KOPT-K1 (cell line): Measurements from ENCODE around the gene FCGR3B.
"Not testable (repeated sequence)": the region's sequence is repeated elsewhere in the genome, so short reads cannot be mapped to it uniquely, and the experiment has no call there.

Experiments used
- H3K27ac ChIP-seq: fragments of 200-600 bp; sonication (generic); 2 replicates; pipeline ENCODE4 v1.5.1; 2016; ENCODE audit warnings: antibody characterized with exemption, mild to moderate bottlenecking, low read depth, low read length; ENCODE audit not compliant: poor library complexity, severe bottlenecking
- H3K36me3 ChIP-seq: fragments of 200-600 bp; sonication (generic); 2 replicates; pipeline ENCODE4 v1.5.1; 2017; ENCODE audit warnings: antibody characterized with exemption, mild to moderate bottlenecking, low read length, moderate library complexity; ENCODE audit not compliant: insufficient read depth
- H3K9me3 ChIP-seq: fragments of 200-600 bp; sonication (generic); 2 replicates; pipeline ENCODE4 v1.5.1; 2017; ENCODE audit warnings: antibody characterized with exemption, low read length, mild to moderate bottlenecking; ENCODE audit not compliant: insufficient read depth, poor library complexity, severe bottlenecking

The FCGR3B gene

GRCh38 chr1:161647507-161648360, 16.8 kb upstream of the FCGR3B start:
- not testable (repeated sequence) for H3K9me3 ChIP-seq, H3K36me3 ChIP-seq, H3K27ac ChIP-seq

- not testable (repeated sequence) for H3K36me3 ChIP-seq, H3K27ac ChIP-seq, H3K9me3 ChIP-seq
These were observed 13.9 kb upstream of the FCGR3B start for GRCh38 chr1:161644855-161645254.

GRCh38 chr1:161643481-161644208, 12.7 kb upstream of the FCGR3B start:
- H3K9me3 ChIP-seq, H3K27ac ChIP-seq, H3K36me3 ChIP-seq: not testable (repeated sequence)

- H3K9me3 ChIP-seq, H3K36me3 ChIP-seq, H3K27ac ChIP-seq: not testable (repeated sequence)
These were observed 11.7 kb upstream of the FCGR3B start for GRCh38 chr1:161642697-161643096.

GRCh38 chr1:161639203-161639602, 8.2 kb upstream of the FCGR3B start:
- H3K9me3 ChIP-seq, H3K27ac ChIP-seq, H3K36me3 ChIP-seq: not testable (repeated sequence)

GRCh38 chr1:161638251-161638993, 7.4 kb upstream of the FCGR3B start:
- not testable (repeated sequence) for H3K27ac ChIP-seq, H3K36me3 ChIP-seq, H3K9me3 ChIP-seq

- not testable (repeated sequence) for H3K27ac ChIP-seq, H3K36me3 ChIP-seq, H3K9me3 ChIP-seq
These were observed 6.0 kb upstream of the FCGR3B start for GRCh38 chr1:161636976-161637375.

GRCh38 chr1:161636189-161636782, 5.3 kb upstream of the FCGR3B start:
- H3K36me3 ChIP-seq, result not testable (repeated sequence)

GRCh38 chr1:161634993-161635392, 4.0 kb upstream of the FCGR3B start:
- not testable (repeated sequence) for H3K9me3 ChIP-seq, H3K36me3 ChIP-seq, H3K27ac ChIP-seq

More at GRCh38 chr1:161636189-161636782, 5.3 kb upstream of the FCGR3B start:
- not testable (repeated sequence) for H3K27ac ChIP-seq, H3K9me3 ChIP-seq

GRCh38 chr1:161630128-161630742, 741 bp downstream of the FCGR3B start:
- H3K9me3 ChIP-seq, H3K27ac ChIP-seq, H3K36me3 ChIP-seq: not testable (repeated sequence)

- H3K36me3 ChIP-seq, H3K27ac ChIP-seq, H3K9me3 ChIP-seq: not testable (repeated sequence)
These were observed 4.4 kb downstream of the FCGR3B start for GRCh38 chr1:161626445-161627146.

- not testable (repeated sequence) for H3K27ac ChIP-seq, H3K9me3 ChIP-seq, H3K36me3 ChIP-seq
These were observed 6.4 kb downstream of the FCGR3B start for GRCh38 chr1:161624605-161625004.

- not testable (repeated sequence) for H3K9me3 ChIP-seq
These were observed 7.5 kb downstream of the FCGR3B start for GRCh38 chr1:161623401-161624051.

GRCh38 chr1:161622054-161622453, 8.9 kb downstream of the FCGR3B start:
- not testable (repeated sequence) for H3K27ac ChIP-seq, H3K36me3 ChIP-seq, H3K9me3 ChIP-seq

More at GRCh38 chr1:161623401-161624051, 7.5 kb downstream of the FCGR3B start:
- not testable (repeated sequence) for H3K27ac ChIP-seq, H3K36me3 ChIP-seq
